ENCODE measurements around the gene FRY. TPM values are rescaled to one million over a fixed set of nuclear protein-coding genes. Genes with fewer than 3 reads are reported as not detected.

The FRY gene
- total and polyA plus RNA-seq, 2 of the 13 experiments (the other 11 are each of a cell fraction or from before 2014, with no cell fraction given), result 8.2 to 13.1 TPM

DNA sequence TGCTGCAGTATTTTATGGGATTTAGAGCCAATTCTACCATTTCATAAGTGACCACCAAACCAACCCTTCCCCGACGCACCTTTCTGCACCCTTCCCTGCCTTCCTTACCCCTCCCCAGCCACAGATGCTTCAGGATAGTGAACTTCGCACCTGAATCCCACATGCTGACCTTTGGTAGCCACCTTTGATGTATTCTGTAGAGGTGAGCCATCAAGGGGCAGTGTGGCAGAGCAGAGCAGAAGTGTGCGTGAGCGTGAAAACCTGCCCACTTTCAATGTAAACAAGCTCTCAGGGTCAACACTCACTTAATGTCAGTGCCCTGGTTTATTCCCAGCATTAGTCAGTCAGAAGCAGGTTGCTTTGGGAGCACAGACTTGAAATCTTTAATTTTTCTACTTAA, 107.7 kb downstream of the FRY start (continued):
- no peak for TF ChIP-seq ADNP (CRISPR knock-in tag; IDR thresholded peaks at IDR 0.05)
- TF ChIP-seq ZNF891 (CRISPR knock-in tag; IDR thresholded peaks at IDR 0.05), result no peak
- TF ChIP-seq MTA1 (CRISPR knock-in tag; IDR thresholded peaks at IDR 0.05; ENCODE audit: borderline replicate concordance), result peak; percentile 74; the same call in 1 of the 2 replicates
- peak; percentile 54; the same call in 1 of the 2 replicates for TF ChIP-seq MYC (CRISPR knock-in tag; IDR thresholded peaks at IDR 0.05; ENCODE audit: borderline replicate concordance)
- no peak for TF ChIP-seq ZNF234 (CRISPR knock-in tag; conservative IDR thresholded peaks at IDR 0.05)
- no peak for TF ChIP-seq TOE1 (CRISPR knock-in tag; IDR thresholded peaks at IDR 0.05)
- no peak for TF ChIP-seq SNAI1 (CRISPR knock-in tag; IDR thresholded peaks at IDR 0.05; ENCODE audit: borderline replicate concordance)
- TF ChIP-seq RBFOX2 (IDR thresholded peaks at IDR 0.05; ENCODE audit: low read depth, low read length), result no peak
- TF ChIP-seq PAWR (CRISPR knock-in tag; IDR thresholded peaks at IDR 0.05; ENCODE audit: borderline replicate concordance), result no peak
- 0 out of 2 replicates have a peak, but pooled peaks have one; percentile 26 for TF ChIP-seq SP5 (CRISPR knock-in tag; IDR thresholded peaks at IDR 0.05; ENCODE audit: borderline replicate concordance, low read depth)
- TF ChIP-seq TAF1 (CRISPR knock-in tag; IDR thresholded peaks at IDR 0.05), result no peak
- TF ChIP-seq, protein P1, sequence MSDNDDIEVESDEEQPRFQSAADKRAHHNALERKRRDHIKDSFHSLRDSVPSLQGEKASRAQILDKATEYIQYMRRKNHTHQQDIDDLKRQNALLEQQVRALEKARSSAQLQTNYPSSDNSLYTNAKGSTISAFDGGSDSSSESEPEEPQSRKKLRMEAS (IDR thresholded peaks at IDR 0.05), result peak; percentile 84
- peak; percentile 62; the same call in 1 of the 2 replicates for TF ChIP-seq ZBTB38 (CRISPR knock-in tag; IDR thresholded peaks at IDR 0.05)
- 0 out of 2 replicates have a peak, but pooled peaks have one; percentile 39 for TF ChIP-seq TRIM24 (CRISPR knock-in tag; IDR thresholded peaks at IDR 0.05)
- TF ChIP-seq, protein P2, sequence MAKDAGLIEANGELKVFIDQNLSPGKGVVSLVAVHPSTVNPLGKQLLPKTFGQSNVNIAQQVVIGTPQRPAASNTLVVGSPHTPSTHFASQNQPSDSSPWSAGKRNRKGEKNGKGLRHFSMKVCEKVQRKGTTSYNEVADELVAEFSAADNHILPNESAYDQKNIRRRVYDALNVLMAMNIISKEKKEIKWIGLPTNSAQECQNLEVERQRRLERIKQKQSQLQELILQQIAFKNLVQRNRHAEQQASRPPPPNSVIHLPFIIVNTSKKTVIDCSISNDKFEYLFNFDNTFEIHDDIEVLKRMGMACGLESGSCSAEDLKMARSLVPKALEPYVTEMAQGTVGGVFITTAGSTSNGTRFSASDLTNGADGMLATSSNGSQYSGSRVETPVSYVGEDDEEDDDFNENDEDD (CRISPR knock-in tag; IDR thresholded peaks at IDR 0.05; ENCODE audit: borderline replicate concordance), result no peak
- TF ChIP-seq, protein P3, sequence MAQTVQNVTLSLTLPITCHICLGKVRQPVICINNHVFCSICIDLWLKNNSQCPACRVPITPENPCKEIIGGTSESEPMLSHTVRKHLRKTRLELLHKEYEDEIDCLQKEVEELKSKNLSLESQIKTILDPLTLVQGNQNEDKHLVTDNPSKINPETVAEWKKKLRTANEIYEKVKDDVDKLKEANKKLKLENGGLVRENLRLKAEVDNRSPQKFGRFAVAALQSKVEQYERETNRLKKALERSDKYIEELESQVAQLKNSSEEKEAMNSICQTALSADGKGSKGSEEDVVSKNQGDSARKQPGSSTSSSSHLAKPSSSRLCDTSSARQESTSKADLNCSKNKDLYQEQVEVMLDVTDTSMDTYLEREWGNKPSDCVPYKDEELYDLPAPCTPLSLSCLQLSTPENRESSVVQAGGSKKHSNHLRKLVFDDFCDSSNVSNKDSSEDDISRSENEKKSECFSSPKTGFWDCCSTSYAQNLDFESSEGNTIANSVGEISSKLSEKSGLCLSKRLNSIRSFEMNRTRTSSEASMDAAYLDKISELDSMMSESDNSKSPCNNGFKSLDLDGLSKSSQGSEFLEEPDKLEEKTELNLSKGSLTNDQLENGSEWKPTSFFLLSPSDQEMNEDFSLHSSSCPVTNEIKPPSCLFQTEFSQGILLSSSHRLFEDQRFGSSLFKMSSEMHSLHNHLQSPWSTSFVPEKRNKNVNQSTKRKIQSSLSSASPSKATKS (CRISPR knock-in tag; IDR thresholded peaks at IDR 0.05), result no peak
- TF ChIP-seq PRMT3 (CRISPR knock-in tag; IDR thresholded peaks at IDR 0.05; ENCODE audit: borderline replicate concordance, low read depth), result peak; percentile 57; the same call in 1 of the 2 replicates
- peak; percentile 37; the same call in 1 of the 2 replicates for TF ChIP-seq ETV5 (CRISPR knock-in tag; IDR thresholded peaks at IDR 0.05; ENCODE audit: borderline replicate concordance)
- TF ChIP-seq ETV6 (CRISPR knock-in tag; conservative IDR thresholded peaks at IDR 0.05), result no peak
- no peak for TF ChIP-seq ZNF180 (CRISPR knock-in tag; IDR thresholded peaks at IDR 0.05; ENCODE audit: borderline replicate concordance, low read depth)
- TF ChIP-seq THYN1 (CRISPR knock-in tag; IDR thresholded peaks at IDR 0.05; ENCODE audit: borderline replicate concordance, low read depth), result no peak
- TF ChIP-seq ZNF747 (CRISPR knock-in tag; IDR thresholded peaks at IDR 0.05; ENCODE audit: borderline replicate concordance), result no peak
- peak; percentile 76; the same call in 1 of the 2 replicates for TF ChIP-seq TBX3 (IDR thresholded peaks at IDR 0.05; ENCODE audit: borderline replicate concordance)
- TF ChIP-seq ZSCAN25 (CRISPR knock-in tag; IDR thresholded peaks at IDR 0.05), result peak; percentile 87
- no peak for TF ChIP-seq ZSCAN29 (CRISPR knock-in tag; conservative IDR thresholded peaks at IDR 0.05)
- TF ChIP-seq KLF13 (CRISPR knock-in tag; IDR thresholded peaks at IDR 0.05), result no peak
- TF ChIP-seq, protein P4, sequence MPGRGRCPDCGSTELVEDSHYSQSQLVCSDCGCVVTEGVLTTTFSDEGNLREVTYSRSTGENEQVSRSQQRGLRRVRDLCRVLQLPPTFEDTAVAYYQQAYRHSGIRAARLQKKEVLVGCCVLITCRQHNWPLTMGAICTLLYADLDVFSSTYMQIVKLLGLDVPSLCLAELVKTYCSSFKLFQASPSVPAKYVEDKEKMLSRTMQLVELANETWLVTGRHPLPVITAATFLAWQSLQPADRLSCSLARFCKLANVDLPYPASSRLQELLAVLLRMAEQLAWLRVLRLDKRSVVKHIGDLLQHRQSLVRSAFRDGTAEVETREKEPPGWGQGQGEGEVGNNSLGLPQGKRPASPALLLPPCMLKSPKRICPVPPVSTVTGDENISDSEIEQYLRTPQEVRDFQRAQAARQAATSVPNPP (CRISPR knock-in tag; IDR thresholded peaks at IDR 0.05), result no peak
- TF ChIP-seq NR3C1 (CRISPR knock-in tag; IDR thresholded peaks at IDR 0.05), result no peak

All from HepG2 (cell line).